K562 (cell line): ENCODE results near the gene MFAP1. TPM values are rescaled to one million over a fixed set of nuclear protein-coding genes. Genes with fewer than 3 reads are reported as not detected.

ENCODE experiments used
- CHD2 ChIP-seq: IDR thresholded peaks from 2 replicates; pipeline ENCODE4 v1.6.1; 2011; ENCODE audit warnings: low read depth, low read length
- JUND ChIP-seq, 2 experiments: IDR thresholded peaks; 2 replicates in 1 of 2; 3 replicates in 1 of 2; pipeline ENCODE4 v1.6.1; 2011; ENCODE audit warnings: borderline replicate concordance in 2 of 2, low read depth in 2 of 2, low read length in 2 of 2, improper control_type of control experiment in 1 of 2, missing biosample characterization in 1 of 2, missing genetic modification characterization in 1 of 2, missing genetic modification reagents in 1 of 2
- NUFIP1 ChIP-seq: fragments of 450-650 bp; IDR thresholded peaks from 2 replicates; pipeline ENCODE4 v1.6.1; 2018; ENCODE audit not compliant: partially characterized antibody
- PCBP2 ChIP-seq: fragments of 200-400 bp; formaldehyde crosslinking; IDR thresholded peaks from 2 replicates; pipeline ENCODE4 v1.6.1; 2018; ENCODE audit warnings: low read length, low read depth, mild to moderate bottlenecking, moderate library complexity; ENCODE audit not compliant: poor library complexity, severe bottlenecking
- RBM14 ChIP-seq: fragments of 200-400 bp; formaldehyde crosslinking; IDR thresholded peaks from 2 replicates; pipeline ENCODE4 v1.6.1; 2018; ENCODE audit warnings: low read depth, mild to moderate bottlenecking, low read length, moderate library complexity, borderline replicate concordance; ENCODE audit not compliant: insufficient read depth
- SAFB2 ChIP-seq: fragments of 200-400 bp; formaldehyde crosslinking; IDR thresholded peaks from 2 replicates; pipeline ENCODE4 v1.6.1; 2018; ENCODE audit warnings: borderline replicate concordance, low read length, low read depth, moderate library complexity; ENCODE audit not compliant: severe bottlenecking
- SMAD2 ChIP-seq: fragments of 150-350 bp; IDR thresholded peaks from 2 replicates; pipeline ENCODE4 v1.6.1; 2014; ENCODE audit warnings: low read depth, mild to moderate bottlenecking, low read length
- TCF7L2 ChIP-seq: fragments of 150-350 bp; IDR thresholded peaks from 2 replicates; pipeline ENCODE4 v1.6.1; 2016; ENCODE audit warnings: low read depth, mild to moderate bottlenecking, low read length, moderate library complexity
- ZFPM2 ChIP-seq: fragments of 250-450 bp; sonication (Bioruptor Pico); IDR thresholded peaks from 2 replicates; pipeline ENCODE4 v1.5.1; 2022; ENCODE audit warnings: mild to moderate bottlenecking
- ZNF224 ChIP-seq: sonication (generic); formaldehyde crosslinking; IDR thresholded peaks from 2 replicates; pipeline ENCODE4 v1.8.0; 2022; ENCODE audit warnings: mild to moderate bottlenecking, missing genetic modification reagents
- ZNF717 ChIP-seq: fragments of 250-450 bp; sonication (Bioruptor Pico); IDR thresholded peaks from 2 replicates; pipeline ENCODE4 v1.5.0; 2021
- polyA plus RNA-seq, 8 experiments: library from polyadenylated mRNA; depleted of rRNA in 4 of 8; stranded (reverse) in 5 of 8; unstranded in 3 of 8; fragments of >200 nt; fragmentation: Nextera tagmentation in 2 of 8; fragmentation: Illumina TruSeq in 1 of 8; extraction: Ambion mirVana in 2 of 8; extraction: Trizol in 1 of 8; gene quantifications; 2 replicates each; pipeline versions ENCODE4 v1.2.1 to v1.2.3, GENCODE V29; 2011 to 2014; ENCODE audit warnings: inconsistent platforms in 1 of 8, missing spikeins in 1 of 8
- total RNA-seq, 7 experiments: library from RNA; depleted of rRNA in 6 of 7; stranded (reverse); fragments of >200 nt in 6 of 7; fragmentation: Illumina TruSeq in 2 of 7; extraction: Trizol in 2 of 7; gene quantifications; 2 replicates each; pipeline versions ENCODE4 v1.2.1 to v1.2.3, GENCODE V29; 2011 to 2021; ENCODE audit warnings: low replicate concordance in 1 of 7
- TF ChIP-seq, protein P1 (sequence below): fragments of 450-650 bp; IDR thresholded peaks from one replicate; pipeline ENCODE4 v1.6.1; 2018; ENCODE audit warnings: mild to moderate bottlenecking, moderate library complexity; ENCODE audit not compliant: partially characterized antibody
- TF ChIP-seq, protein P2 (sequence below): fragments of 250-450 bp; sonication (Bioruptor Pico); IDR thresholded peaks from 2 replicates; pipeline ENCODE4 v1.5.0; 2020; ENCODE audit warnings: mild to moderate bottlenecking, borderline replicate concordance
- TF ChIP-seq, protein P3 (sequence below), 2 experiments: fragments of 150-350 bp in 1 of 2; IDR thresholded peaks; 2 replicates each; pipeline ENCODE4 v1.6.1; 2012 to 2016; ENCODE audit warnings: low read depth in 2 of 2, low read length in 2 of 2, mild to moderate bottlenecking in 1 of 2, moderate library complexity in 1 of 2
- TF ChIP-seq, protein P4 (sequence below): IDR thresholded peaks from 2 replicates; pipeline ENCODE4 v1.6.1; 2014; ENCODE audit warnings: antibody characterized with exemption
- TF ChIP-seq, protein P5 (sequence below): IDR thresholded peaks from 3 replicates; pipeline ENCODE4 v1.6.1; 2011; ENCODE audit warnings: borderline replicate concordance, mild to moderate bottlenecking; ENCODE audit not compliant: insufficient read length, insufficient read depth

MFAP1 gene
- total and polyA plus RNA-seq, 9 of the 15 experiments (the other 6 are each of a cell fraction or from before 2014, with no cell fraction given) = 34.9 to 64.1 (median 48.2) TPM

DNA sequence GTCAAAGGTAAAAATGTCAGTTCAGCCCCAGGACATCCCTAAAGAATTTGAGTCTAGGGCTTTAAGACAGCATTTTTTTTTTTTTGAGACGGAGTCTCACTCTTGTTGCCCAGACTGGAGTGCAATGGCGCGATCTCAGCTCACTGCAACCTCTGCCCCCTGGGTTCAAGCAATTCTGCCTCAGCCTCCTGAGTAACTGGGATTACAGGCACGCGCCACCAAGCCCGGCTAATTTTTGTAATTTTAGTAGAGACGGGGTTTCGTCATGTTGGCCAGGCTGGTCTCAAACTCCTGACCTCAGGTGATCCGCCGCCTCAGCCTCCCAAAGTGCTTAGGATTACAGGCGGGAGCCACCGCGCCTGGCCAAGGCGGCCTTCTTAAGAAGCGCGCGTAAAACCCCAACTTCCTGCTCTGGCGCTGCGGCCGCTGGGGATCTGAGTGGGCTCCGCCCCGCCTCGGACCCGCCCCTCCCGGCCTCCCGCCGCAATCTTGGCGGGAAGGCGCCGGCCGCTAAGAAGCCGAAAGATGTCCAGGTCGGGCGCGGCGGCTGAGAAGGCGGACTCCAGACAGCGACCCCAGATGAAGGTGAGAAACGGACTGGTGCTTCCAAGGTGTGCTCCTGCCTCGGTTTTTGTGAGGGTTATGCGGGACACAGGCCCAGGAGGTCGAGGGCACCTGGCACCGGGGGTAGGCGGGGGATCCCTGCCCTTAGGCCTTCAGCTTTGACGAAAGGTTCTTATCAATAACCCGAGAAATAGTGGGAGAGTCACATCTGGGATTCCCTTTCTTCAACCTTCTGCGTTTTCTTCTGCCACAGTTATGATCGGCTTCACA lies 2.2 kb upstream of the MFAP1 start, which contains the start of gene WDR76 (continued):
- TF ChIP-seq TCF7L2 (no peak), RBM14 (no peak), ZNF717 (no peak), PCBP2 (no peak), CHD2 (no peak), ZFPM2 (CRISPR knock-in tag) (no peak), SAFB2 (no peak), NUFIP1 (no peak), JUND (IDR thresholded peaks at IDR 0.05; ENCODE audit: borderline replicate concordance, low read depth, low read length) (no peak; the same call in 1 of the 2 replicates), JUND (tag; IDR thresholded peaks at IDR 0.05; ENCODE audit: borderline replicate concordance, low read depth, low read length) (no peak; the same call in 2 of the 3 replicates), SMAD2 (no peak), ZNF224 (CRISPR knock-in tag) (no peak)
- TF ChIP-seq, protein P1, sequence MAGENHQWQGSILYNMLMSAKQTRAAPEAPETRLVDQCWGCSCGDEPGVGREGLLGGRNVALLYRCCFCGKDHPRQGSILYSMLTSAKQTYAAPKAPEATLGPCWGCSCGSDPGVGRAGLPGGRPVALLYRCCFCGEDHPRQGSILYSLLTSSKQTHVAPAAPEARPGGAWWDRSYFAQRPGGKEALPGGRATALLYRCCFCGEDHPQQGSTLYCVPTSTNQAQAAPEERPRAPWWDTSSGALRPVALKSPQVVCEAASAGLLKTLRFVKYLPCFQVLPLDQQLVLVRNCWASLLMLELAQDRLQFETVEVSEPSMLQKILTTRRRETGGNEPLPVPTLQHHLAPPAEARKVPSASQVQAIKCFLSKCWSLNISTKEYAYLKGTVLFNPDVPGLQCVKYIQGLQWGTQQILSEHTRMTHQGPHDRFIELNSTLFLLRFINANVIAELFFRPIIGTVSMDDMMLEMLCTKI = no peak
- TF ChIP-seq, protein P2, sequence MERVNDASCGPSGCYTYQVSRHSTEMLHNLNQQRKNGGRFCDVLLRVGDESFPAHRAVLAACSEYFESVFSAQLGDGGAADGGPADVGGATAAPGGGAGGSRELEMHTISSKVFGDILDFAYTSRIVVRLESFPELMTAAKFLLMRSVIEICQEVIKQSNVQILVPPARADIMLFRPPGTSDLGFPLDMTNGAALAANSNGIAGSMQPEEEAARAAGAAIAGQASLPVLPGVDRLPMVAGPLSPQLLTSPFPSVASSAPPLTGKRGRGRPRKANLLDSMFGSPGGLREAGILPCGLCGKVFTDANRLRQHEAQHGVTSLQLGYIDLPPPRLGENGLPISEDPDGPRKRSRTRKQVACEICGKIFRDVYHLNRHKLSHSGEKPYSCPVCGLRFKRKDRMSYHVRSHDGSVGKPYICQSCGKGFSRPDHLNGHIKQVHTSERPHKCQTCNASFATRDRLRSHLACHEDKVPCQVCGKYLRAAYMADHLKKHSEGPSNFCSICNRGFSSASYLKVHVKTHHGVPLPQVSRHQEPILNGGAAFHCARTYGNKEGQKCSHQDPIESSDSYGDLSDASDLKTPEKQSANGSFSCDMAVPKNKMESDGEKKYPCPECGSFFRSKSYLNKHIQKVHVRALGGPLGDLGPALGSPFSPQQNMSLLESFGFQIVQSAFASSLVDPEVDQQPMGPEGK = no peak
- TF ChIP-seq, protein P3, sequence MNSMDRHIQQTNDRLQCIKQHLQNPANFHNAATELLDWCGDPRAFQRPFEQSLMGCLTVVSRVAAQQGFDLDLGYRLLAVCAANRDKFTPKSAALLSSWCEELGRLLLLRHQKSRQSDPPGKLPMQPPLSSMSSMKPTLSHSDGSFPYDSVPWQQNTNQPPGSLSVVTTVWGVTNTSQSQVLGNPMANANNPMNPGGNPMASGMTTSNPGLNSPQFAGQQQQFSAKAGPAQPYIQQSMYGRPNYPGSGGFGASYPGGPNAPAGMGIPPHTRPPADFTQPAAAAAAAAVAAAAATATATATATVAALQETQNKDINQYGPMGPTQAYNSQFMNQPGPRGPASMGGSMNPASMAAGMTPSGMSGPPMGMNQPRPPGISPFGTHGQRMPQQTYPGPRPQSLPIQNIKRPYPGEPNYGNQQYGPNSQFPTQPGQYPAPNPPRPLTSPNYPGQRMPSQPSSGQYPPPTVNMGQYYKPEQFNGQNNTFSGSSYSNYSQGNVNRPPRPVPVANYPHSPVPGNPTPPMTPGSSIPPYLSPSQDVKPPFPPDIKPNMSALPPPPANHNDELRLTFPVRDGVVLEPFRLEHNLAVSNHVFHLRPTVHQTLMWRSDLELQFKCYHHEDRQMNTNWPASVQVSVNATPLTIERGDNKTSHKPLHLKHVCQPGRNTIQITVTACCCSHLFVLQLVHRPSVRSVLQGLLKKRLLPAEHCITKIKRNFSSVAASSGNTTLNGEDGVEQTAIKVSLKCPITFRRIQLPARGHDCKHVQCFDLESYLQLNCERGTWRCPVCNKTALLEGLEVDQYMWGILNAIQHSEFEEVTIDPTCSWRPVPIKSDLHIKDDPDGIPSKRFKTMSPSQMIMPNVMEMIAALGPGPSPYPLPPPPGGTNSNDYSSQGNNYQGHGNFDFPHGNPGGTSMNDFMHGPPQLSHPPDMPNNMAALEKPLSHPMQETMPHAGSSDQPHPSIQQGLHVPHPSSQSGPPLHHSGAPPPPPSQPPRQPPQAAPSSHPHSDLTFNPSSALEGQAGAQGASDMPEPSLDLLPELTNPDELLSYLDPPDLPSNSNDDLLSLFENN (IDR thresholded peaks at IDR 0.05; ENCODE audit: low read depth in 2 of 2, low read length in 2 of 2) = no peak
- TF ChIP-seq, protein P4, sequence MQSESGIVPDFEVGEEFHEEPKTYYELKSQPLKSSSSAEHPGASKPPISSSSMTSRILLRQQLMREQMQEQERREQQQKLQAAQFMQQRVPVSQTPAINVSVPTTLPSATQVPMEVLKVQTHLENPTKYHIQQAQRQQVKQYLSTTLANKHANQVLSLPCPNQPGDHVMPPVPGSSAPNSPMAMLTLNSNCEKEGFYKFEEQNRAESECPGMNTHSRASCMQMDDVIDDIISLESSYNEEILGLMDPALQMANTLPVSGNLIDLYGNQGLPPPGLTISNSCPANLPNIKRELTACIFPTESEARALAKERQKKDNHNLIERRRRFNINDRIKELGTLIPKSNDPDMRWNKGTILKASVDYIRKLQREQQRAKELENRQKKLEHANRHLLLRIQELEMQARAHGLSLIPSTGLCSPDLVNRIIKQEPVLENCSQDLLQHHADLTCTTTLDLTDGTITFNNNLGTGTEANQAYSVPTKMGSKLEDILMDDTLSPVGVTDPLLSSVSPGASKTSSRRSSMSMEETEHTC = no peak
- TF ChIP-seq, protein P5, sequence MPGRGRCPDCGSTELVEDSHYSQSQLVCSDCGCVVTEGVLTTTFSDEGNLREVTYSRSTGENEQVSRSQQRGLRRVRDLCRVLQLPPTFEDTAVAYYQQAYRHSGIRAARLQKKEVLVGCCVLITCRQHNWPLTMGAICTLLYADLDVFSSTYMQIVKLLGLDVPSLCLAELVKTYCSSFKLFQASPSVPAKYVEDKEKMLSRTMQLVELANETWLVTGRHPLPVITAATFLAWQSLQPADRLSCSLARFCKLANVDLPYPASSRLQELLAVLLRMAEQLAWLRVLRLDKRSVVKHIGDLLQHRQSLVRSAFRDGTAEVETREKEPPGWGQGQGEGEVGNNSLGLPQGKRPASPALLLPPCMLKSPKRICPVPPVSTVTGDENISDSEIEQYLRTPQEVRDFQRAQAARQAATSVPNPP = no peak
